HepG2 (cell line): Measurements from ENCODE around the gene WNT7B. TPM values are rescaled to one million over a fixed set of nuclear protein-coding genes. Genes with fewer than 3 reads are reported as not detected.

Source experiments
- FOXC1 ChIP-seq: sonication (generic); formaldehyde crosslinking; IDR thresholded peaks from 2 replicates; pipeline ENCODE4 v1.8.0; 2022; ENCODE audit warnings: mild to moderate bottlenecking, missing genetic modification reagents, borderline replicate concordance
- HINFP ChIP-seq: sonication (generic); formaldehyde crosslinking; IDR thresholded peaks from 2 replicates; pipeline ENCODE4 v1.4.0; 2020; ENCODE audit warnings: low read depth, mild to moderate bottlenecking, missing genetic modification reagents
- KIAA2018 ChIP-seq: sonication (generic); formaldehyde crosslinking; IDR thresholded peaks from 2 replicates; pipeline ENCODE4 v1.5.0; 2020; ENCODE audit warnings: mild to moderate bottlenecking, missing genetic modification reagents, borderline replicate concordance
- NCOA2 ChIP-seq: sonication (generic); formaldehyde crosslinking; IDR thresholded peaks from 2 replicates; pipeline ENCODE4 v1.8.0; 2022; ENCODE audit warnings: inconsistent platforms
- PHF21A ChIP-seq: sonication (generic); formaldehyde crosslinking; IDR thresholded peaks from 2 replicates; pipeline ENCODE4 v1.5.0; 2020; ENCODE audit warnings: mild to moderate bottlenecking, missing genetic modification reagents
- SP1 ChIP-seq, 2 experiments: fragments of 450-650 bp in 1 of 2; sonication (generic) in 1 of 2; formaldehyde crosslinking in 1 of 2; IDR thresholded peaks; 2 replicates each; pipeline versions ENCODE4 v1.4.0 to v1.6.1; 2016 to 2020; ENCODE audit warnings: missing genetic modification reagents in 1 of 2
- STAT6 ChIP-seq: sonication (generic); formaldehyde crosslinking; IDR thresholded peaks from 2 replicates; pipeline ENCODE4 v1.4.0; 2020; ENCODE audit warnings: missing genetic modification reagents, mild to moderate bottlenecking, borderline replicate concordance
- ZFP37 ChIP-seq: sonication (generic); formaldehyde crosslinking; IDR thresholded peaks from 2 replicates; pipeline ENCODE4 v1.4.0; 2020; ENCODE audit warnings: missing genetic modification reagents, borderline replicate concordance
- ZNF362 ChIP-seq: sonication (generic); formaldehyde crosslinking; IDR thresholded peaks from 2 replicates; pipeline ENCODE4 v1.4.0; 2020; ENCODE audit warnings: missing genetic modification reagents, mild to moderate bottlenecking, borderline replicate concordance
- ZNF775 ChIP-seq: sonication (generic); formaldehyde crosslinking; IDR thresholded peaks from 2 replicates; pipeline ENCODE4 v1.4.0; 2020; ENCODE audit warnings: missing genetic modification reagents, mild to moderate bottlenecking, moderate library complexity, borderline replicate concordance
- ZNF788 ChIP-seq: sonication (generic); formaldehyde crosslinking; IDR thresholded peaks from 2 replicates; pipeline ENCODE4 v1.5.0; 2020; ENCODE audit warnings: mild to moderate bottlenecking, missing genetic modification reagents, borderline replicate concordance
- polyA plus RNA-seq, 8 experiments: library from polyadenylated mRNA; depleted of rRNA in 3 of 8; stranded (reverse) in 7 of 8; unstranded in 1 of 8; fragments of >200 nt; fragmentation: Illumina TruSeq in 4 of 8; extraction: Trizol in 4 of 8; gene quantifications; 2 replicates each; pipeline versions ENCODE4 v1.2.1 to v1.2.3, GENCODE V29; 2011 to 2016; ENCODE audit warnings: low read depth in 4 of 8, missing spikeins in 1 of 8, mixed read lengths in 1 of 8; ENCODE audit not compliant: insufficient read depth in 1 of 8
- total RNA-seq, 5 experiments: library from RNA; depleted of rRNA; stranded (reverse); fragments of >200 nt; fragmentation: Illumina TruSeq; extraction: Trizol; gene quantifications; 2 replicates each; pipeline ENCODE4 v1.2.3, GENCODE V29; 2016; ENCODE audit warnings: low read depth in 1 of 5

The WNT7B gene
- total and polyA plus RNA-seq, 2 of the 13 experiments (the other 11 are each of a cell fraction or from before 2014, with no cell fraction given), result 0.09 TPM; not detected in 1

- TF ChIP-seq HINFP (CRISPR knock-in tag) (no peak), KIAA2018 (CRISPR knock-in tag) (no peak), ZNF775 (CRISPR knock-in tag) (no peak), STAT6 (no peak), ZNF362 (CRISPR knock-in tag) (no peak), ZFP37 (CRISPR knock-in tag) (no peak), SP1 (IDR thresholded peaks at IDR 0.05) (no peak), SP1 (CRISPR knock-in tag; IDR thresholded peaks at IDR 0.05) (no peak), ZNF788 (CRISPR knock-in tag) (no peak), NCOA2 (CRISPR knock-in tag) (no peak), PHF21A (CRISPR knock-in tag) (no peak), FOXC1 (no peak)
Measured at GRCh38 chr22:45994491-45995404, 17.8 kb upstream of the WNT7B start (continued).
